ENCODE data around the gene SIN3A.
A peak's percentile ranks its signal among the peaks of the same experiment; 100 is the strongest.
"Not testable (repeated sequence)": the region's sequence is repeated elsewhere in the genome, so short reads cannot be mapped to it uniquely, and the experiment has no call there.

The SIN3A gene

DNA sequence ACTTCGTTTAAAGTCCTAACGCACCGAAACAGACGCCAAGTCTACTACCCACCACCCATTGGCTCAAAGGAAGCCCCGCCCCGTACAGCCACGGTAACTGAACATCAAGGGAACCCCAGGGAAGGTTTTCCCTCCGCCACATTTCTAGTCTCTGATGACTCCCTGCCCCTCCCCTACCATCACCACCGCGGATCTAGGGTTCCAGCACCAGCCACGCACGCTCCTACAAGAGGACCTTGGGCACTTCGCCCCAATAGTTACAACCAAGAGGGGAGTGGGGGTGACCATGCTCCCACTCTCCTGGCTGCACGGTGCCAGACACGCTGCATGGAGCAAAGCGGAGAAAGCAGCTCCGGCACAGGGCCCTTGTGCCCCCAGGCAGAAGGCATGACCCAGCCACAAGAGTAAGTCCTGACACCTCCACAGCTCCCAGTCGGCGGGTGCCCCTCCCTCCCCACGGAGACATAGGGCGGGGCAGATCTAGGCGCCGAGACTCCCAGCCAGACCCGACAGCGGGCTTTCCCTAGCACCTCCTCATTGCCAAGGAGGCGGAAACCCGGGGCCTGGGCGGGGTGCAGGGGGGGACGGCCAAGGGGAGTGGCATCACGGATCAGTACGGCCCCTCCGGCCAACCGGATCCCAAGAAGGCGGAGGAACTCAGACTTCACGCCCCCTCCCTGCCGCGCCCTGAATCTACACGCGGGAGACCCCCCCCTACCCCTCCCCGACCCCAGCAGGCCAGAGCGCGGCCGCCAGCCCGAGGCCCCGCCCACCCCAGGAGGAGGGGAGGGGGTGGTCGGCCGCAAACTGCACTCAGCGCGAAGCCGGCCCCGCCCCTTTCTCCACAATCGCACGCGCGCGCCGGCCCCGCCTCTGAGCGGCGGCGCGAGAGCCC lies 936 bp downstream of the SIN3A start:
- DNase-seq: peak; percentile 87

DNA sequence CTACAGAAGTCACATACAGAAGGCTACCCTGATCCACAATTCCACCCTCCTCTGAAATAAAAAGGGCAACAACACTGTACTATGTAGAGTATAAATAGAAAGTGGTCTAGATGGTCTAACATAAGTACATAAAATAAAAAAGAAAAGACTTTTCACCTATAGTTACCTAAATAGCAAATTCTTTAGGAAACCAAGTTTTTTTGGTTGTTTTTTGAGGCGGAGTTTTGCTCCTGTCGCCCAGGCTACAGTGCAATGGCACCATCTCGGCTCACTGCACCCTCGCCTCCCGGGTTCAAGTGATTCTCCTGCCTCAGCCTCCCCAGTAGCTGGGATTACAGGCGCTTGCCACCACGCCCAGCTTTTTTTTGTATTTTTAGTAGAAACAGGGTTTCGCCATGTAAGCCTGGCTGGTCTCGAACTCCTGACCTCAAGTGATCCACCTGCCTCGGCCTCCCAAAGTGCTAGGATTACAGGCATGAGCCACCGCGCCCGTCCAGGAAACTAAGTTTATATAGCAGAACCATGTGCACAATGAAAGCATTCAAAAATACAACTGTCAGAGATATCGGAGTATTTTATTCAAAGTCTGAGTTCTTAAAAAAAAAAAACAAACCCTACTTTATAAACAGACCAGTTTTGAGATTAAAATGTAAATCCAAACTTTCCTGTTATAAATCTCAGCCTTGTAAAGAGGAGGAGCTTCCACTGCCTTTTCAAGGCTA lies 1.7 kb downstream of the SIN3A start:
- no peak for DNase-seq

DNA sequence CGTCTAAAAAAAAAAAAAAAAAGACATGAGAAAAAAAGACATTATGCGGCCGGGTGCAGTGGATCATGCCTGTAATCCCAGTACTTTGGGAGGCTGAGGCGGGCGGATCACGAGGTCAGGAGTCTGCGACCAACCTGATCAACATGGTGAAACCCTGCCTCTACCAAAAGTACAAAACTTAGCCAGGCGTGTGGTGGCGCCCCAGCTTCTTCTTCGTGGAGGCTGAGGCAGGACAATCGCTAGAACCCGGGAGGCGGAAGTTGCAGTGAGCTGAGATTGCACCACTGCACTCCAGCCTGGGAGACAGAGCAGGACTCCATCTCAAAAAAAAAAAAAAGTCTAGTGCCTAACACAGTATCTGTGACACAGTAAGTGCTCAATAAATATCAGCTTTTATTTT lies 3.3 kb downstream of the SIN3A start:
- DNase-seq: not testable (repeated sequence)

DNA sequence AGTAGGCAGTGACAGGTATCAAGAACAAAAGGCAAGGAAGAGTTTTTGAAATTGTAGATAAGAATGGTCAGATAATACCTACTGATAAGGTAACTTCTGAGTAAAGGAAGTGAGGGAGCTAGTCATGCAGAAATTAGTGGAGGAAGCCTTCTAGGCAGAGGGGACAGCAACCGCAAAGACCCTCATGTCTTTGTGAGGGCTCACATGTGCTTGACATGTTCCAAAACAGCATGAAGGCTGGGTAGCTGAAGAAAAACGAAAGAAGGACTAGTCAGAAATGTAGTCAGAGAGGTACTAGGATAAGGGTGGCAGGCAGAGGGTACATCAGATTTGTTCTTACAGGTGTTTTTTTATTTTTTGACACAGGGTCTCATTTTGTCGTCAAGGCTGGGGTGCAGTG lies 5.3 kb downstream of the SIN3A start:
- no peak for DNase-seq

DNA sequence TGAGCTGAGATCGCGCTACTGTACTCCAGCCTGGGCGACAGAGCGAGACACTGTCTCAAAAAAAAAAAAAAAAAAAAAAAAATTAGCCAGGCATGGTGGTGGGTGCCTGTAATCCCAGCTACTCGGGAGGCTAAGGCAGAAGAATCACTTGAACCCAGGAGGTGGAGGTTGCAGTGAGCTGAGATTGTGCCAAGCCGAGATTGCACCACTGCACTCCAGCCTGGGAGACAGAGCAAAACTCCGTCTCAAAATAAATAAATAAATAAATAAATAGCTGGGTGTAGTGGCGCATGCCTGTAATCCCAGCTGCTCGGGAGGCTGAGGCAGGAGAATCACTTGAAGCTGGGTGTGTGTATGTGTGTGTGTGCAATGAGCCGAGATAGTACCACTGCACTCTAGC lies 6.2 kb downstream of the SIN3A start:
- not testable (repeated sequence) for DNase-seq

DNA sequence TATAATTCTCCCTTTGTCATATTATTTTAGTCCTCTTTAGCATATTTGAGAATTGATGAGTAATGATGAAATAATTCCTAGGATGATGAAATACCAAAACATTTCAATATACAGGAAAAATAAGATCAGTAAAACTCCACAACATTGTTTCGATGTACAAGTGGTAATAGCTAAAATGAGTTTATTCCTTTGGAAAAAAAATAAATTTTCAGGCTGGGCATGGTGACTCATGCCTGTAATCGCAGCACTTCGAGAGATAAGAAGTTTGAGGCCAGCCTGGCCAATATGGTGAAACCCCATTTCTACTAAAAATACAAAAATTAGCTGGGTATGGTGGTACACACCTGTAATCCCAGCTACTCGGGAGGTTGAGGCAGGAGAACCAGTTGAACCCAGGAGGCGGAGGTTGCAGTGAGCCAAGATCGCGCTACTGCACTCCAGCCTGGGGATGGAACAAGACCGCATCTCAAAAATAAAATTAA lies 7.5 kb downstream of the SIN3A start:
- not testable (repeated sequence) for DNase-seq

DNA sequence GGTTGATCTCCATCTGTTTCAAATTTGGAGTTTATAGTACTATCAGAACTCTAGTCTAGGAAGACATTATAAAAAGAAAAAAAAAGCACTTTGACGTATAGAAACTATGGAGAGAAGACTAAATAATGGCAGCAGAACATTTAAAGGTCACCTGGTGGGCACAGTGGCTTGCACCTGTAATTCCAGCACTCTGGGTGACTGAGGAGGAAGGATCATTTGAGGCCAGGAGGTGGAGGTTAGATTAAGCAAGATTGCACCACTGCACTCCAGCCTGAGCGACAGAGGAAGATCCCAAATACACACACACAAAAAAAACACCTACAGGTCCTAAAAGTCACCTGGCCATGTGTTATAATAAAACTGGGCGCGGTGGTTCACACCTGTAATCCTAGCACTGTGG lies 13.8 kb downstream of the SIN3A start:
- no peak for DNase-seq

DNA sequence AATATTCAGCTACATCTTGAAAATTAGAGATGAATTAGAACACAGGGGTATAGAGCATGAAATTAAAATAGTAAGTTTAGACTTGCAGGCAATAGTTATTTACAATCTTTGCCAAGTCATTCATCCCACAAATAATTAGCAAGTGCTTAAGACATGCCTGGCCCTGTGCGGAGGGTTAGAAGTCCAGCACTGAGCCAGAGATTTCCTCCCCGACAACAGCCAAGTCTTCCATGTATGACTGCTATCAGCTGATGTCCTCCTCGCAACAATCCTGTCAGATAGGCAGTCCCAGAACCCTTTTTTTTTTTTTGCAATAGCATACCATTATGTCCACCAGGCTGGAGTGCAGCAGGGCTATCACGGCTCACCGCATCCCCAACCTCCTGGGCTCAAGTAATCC lies 14.6 kb downstream of the SIN3A start:
- no peak for DNase-seq

DNA sequence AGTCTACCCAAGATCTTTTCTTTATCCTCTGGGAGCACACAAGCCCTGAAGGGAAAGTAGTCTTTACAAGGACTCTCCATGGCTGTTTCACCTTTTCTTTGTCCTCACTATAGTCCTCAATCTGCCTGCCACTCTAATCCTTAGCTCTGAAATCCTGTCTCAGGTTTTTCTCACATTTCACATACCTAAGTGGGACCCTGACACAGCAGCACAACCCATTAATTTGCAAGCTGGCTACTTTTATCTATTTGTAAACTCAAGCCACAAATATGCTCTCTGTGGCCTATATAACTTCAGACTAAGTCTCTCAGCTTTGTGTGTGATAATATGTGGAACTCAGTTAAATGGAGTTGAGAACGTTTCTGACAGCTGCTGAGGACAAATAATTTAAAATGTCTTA lies 19.8 kb downstream of the SIN3A start:
- no peak for DNase-seq

DNA sequence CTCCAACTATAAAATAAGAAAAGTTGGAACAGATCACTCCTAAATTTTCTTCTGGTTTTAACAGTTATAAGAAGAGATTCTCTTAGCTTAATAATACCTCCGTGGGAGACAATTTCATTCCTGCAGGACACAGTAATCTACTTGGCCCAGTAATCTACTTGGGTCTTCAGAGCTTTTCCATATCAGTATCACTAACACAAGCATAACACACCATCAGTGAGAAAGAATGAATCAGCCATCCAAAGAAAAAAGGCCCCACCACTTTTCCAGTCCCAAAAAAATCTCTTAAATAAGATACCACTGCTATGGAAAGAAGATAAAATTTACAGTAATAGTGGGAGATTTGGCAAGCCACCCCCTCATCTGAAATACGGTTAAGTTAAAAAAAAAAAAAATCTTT lies 20.2 kb downstream of the SIN3A start:
- DNase-seq: no peak

DNA sequence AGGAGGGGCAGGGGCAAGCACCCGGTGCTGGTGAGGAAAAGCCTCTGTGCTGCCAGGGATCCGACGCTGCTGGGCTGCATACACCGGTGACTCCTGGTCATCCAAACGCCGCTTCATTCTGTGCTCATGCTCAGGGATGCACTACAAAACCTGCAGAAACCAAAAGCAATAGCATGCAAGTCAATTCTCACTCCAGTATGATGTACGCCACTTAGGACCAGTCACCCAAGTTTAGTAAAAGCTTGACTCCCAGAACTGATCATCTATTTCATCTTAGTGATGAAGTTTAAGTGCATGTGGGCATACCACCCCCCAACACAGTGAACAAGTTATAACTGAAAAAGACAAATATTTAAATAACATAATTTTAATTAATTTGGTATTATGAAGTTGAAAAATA lies 21.2 kb downstream of the SIN3A start:
- no peak for DNase-seq

DNA sequence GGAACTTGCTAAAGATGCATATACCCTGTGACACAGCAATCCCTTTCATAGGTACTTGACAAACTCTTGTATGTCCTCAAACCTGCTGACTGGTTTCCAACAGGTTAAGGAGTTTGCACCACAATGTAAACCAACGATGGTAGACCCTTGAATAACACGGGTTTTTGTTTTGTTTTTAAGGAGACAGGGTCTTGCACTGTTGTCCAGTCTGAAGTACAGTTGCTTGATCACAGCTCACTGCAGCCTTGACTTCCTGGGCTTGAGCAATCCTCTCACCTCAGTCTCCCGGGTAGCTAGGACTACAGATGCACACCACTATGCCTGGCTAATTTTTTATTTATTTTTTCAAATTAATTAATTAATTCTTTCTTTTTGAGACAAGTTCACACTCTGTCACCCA lies 23.3 kb downstream of the SIN3A start:
- no peak for DNase-seq

DNA sequence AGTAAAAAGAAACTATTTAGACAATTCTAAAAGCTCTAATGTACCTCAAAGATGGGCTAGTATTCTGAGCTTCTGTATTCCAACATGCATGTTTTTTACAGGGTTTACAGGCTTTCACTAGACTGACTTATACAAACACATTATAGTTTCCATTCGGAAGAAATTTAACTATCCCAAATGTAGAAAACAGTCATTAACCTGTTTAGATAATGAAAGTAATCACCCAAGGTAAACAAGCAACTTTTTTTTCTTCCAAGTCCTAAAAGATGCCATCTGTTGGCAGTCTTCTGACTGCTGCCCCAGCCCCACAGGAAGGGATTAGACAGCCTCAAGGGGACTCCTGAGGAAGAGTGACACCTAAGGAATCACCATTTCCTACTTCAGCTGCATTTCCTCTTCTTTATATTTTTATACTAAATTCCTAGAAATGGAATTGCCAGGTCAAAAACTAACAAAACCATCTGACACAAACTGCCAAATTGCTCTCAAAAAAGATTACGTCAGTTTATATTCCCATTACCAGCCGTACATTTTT lies 25.5 kb downstream of the SIN3A start:
- no peak for DNase-seq

DNA sequence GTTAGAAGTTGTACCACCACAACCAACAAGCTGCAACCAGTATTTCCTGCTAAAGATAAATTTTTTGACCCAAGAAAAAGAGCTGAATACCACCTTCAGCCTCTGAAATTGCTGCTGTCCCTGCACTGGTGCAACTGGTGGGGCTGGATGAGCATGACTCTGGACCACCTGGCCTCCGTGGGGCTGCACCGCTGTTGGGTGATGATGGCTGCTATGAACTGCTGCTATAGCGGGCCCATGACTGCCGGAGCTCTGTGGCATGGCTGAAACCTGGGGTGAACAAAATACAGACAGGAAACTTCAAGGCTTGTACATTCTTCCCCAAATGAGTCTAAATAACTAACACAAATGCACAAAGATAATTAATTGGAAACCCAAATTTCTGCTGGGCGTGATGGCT lies 28.9 kb downstream of the SIN3A start:
- no peak for DNase-seq

DNA sequence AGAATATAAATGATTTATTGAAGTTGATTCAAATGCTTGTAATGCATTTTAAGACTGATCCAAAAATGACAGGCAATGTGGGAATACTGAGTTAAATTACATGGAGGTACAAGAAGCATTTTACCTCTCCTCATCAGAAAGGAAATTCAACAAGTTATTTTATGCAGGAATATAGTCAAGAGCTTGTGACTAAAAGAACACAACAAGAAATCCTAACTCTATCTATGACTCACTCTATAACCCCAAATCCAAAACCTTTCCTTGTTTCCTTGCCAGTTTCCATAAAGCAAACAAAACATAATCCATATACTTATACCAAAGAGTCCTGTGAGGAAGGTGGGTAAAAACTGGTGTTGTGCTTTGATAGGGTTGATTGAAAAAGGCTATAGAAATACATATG lies 30.8 kb downstream of the SIN3A start:
- no peak for DNase-seq

DNA sequence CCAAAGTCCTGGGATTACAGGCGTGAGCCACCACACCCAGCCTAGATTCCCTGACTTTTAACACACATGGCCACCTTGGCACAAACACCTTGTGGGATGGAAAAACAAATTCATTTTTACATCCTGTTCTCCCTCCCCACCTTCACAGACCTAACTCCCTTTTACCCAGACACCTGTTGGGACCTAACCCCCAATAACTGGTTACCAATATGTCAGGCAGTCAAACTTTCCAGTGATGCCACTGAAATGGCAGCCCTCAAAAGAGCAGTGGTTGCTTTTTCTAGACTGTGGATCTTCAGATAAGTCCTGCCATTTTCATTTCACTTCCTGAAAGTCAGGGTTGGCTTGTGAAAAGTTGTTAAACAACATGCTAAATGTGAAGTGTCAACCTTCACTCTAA lies 34.9 kb downstream of the SIN3A start:
- DNase-seq: no peak

DNA sequence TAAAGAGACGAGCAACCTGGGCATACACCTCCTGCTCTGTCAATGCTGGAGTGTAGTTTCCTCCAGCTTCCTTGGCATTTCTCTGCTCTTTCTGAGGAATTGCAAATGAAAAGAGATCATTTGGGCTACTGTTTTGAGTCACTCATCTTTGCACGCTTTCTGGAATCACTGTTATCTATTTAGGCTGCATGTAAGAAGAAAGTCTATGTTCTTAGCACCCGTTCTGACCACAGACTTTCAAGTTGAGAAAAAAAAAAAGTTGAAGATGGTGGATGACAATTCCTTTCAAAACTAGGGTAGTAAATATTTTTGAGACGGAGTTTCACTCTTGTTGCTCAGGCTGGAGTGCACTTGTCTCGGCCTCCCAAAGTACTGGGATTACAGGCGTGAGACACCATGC lies 41.3 kb downstream of the SIN3A start:
- no peak for DNase-seq

DNA sequence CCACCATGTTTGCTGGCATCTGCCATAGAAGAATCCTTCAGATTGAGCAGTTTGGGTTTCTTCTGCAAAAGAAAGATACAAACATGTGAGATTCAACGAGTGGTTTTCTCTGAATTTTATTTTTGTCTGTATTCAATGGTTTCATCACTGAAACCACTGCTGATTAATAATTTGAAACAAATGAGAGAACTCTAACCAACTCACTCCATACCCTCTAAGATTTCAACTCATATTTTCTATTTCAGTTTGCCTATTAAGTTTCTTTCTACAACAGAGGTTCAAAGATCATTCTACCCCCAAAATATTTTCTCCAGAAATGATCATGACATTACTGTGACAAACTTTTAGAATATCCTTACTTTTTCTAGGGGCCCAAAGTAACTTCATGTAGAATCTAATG lies 44.4 kb downstream of the SIN3A start:
- no peak for DNase-seq

DNA sequence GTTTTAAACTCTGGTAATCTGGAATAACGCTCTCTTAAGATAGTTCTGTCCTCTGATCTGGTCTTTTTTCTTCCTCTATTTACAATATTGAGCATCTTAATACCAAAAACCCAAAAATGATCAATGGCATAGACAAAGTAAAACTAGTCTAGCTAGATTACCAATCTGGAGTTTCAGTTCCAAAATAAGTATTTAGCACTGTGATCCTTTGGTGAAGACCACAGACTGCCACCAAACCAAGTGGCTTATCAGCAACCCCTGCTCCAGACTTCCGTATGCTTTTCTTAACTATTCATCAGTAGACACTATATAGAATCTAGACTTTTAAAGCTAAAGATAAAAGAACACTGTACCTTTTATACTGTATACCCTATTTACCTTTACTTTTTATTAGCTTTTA lies 47.6 kb downstream of the SIN3A start:
- no peak for DNase-seq

DNA sequence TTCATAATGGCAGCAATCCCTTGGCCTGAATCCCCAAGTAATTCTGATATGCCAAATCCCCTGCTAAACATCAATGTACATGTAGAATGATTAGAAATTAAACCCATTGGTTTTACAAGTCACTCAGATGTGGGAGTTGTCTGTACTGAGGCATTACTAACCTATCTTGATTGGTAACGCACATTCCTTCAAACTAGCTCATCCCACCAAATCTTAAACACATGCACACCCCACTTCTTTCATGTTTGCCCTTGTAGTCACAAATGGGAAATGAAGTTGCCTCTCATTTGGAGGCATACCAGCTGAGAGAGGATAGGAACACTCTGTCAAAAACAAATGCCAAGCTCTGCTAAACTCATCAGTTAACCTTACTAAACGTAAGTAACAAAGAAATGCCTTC lies 54.0 kb downstream of the SIN3A start:
- DNase-seq: no peak

DNA sequence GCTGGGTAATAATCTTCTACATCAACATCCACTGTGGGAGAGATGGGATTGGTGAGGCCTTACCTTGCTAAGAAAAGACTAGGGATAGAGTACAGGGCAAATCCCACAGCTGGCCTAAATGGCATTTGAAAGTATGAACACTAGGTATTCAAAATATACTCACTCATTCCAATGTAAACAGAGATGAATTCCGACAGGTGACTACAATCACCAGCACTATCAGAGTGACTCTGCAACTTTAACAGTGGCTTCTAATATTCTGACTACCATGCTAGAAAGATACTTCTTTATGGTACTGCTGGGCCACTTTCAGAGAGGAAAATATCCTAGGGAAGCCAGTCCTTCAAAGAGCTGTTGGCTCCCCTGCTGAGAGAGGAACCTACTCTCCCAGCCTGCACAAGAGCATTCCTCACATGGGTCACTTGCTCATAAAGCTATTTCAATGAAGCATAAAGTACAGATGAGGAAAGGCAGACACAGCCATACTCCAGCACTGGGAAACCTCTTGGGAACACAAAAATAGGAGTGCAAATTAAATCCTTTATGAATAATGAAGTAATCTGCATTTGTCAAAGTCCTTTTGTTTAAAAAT lies 61.6 kb downstream of the SIN3A start:
- no peak for DNase-seq

DNA sequence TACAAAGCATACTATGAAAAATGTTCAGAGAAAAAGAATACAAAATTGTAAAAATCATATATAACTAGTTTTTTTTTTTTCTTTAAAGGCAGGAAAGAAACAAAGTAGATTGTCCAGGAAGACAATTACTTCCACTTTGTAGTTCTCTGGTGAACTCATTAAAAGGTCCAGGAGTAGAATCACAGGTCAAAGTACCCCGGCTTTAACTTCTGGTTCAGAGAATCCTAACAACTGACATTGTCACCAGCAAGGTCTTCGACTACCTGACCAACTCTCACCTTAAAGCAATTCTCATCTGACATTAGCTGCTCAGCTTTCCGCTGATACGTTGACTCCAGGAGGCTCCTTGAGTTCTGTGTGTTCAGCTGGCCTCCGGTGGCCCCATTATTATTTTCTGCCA lies 67.5 kb downstream of the SIN3A start:
- DNase-seq: not testable (repeated sequence)

DNA sequence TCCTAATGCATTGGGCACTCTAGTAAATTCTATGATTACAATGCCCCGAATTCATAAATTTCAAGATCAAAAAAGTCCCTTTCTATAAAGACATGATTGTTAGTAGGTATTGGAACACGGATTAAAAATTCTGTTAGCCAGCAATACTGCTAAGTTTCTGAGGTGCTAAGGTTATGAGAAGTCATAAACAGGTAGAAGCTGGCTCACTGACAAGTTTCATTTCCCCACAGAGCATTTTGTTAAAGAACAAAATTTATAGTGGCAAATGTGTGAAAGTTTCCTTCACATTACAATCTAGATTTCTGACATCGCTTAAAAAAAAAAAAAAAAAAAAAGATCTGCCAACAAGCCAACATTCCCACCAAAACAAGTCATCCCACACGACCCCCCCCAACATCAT lies 70.7 kb downstream of the SIN3A start:
- DNase-seq: no peak
